Neural progenitor cell (in vitro differentiated cells): ENCODE results near the gene TMED9.

ENCODE experiments used
- EZH2 ChIP-seq: fragments of 200-600 bp; sonication (generic); IDR thresholded peaks from 2 replicates; pipeline ENCODE4 v1.6.1; 2017; ENCODE audit warnings: antibody characterized with exemption, mild to moderate bottlenecking, moderate library complexity
- EZH2phosphoT487 ChIP-seq: fragments of 200-600 bp; sonication (generic); IDR thresholded peaks from 2 replicates; pipeline ENCODE4 v1.6.1; 2017; ENCODE audit warnings: antibody characterized with exemption
- TF ChIP-seq, protein P1 (sequence below): fragments of 200-600 bp; sonication (generic); IDR thresholded peaks from 2 replicates; pipeline ENCODE4 v1.5.1; 2017; ENCODE audit warnings: antibody characterized with exemption, mild to moderate bottlenecking

- TF ChIP-seq, protein P1, sequence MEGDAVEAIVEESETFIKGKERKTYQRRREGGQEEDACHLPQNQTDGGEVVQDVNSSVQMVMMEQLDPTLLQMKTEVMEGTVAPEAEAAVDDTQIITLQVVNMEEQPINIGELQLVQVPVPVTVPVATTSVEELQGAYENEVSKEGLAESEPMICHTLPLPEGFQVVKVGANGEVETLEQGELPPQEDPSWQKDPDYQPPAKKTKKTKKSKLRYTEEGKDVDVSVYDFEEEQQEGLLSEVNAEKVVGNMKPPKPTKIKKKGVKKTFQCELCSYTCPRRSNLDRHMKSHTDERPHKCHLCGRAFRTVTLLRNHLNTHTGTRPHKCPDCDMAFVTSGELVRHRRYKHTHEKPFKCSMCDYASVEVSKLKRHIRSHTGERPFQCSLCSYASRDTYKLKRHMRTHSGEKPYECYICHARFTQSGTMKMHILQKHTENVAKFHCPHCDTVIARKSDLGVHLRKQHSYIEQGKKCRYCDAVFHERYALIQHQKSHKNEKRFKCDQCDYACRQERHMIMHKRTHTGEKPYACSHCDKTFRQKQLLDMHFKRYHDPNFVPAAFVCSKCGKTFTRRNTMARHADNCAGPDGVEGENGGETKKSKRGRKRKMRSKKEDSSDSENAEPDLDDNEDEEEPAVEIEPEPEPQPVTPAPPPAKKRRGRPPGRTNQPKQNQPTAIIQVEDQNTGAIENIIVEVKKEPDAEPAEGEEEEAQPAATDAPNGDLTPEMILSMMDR, result no peak
- no peak for TF ChIP-seq EZH2phosphoT487
- TF ChIP-seq EZH2, result no peak
Measured at GRCh38 chr5:177557041-177557647, 34.9 kb upstream of the TMED9 start.
